Left ventricle myocardium inferior (tissue), 1 donor: ENCODE results near the gene PKIB. TPM values are rescaled to one million over a fixed set of nuclear protein-coding genes. Genes with fewer than 3 reads are reported as not detected.

Source experiments
- DNase-seq: peaks from one replicate; pipeline ENCODE4 v3.0.0-alpha.2; 2020
- H3K27ac ChIP-seq: fragments of 200-600 bp; replicated peaks from 2 replicates; pipeline ENCODE4 v1.8.0; 2021
- H3K27me3 ChIP-seq: fragments of 200-600 bp; 2 replicates; pipeline ENCODE4 v1.8.0; 2021; ENCODE audit warnings: low read depth
- H3K36me3 ChIP-seq: fragments of 200-600 bp; 2 replicates; pipeline ENCODE4 v1.8.0; 2021
- H3K4me1 ChIP-seq: fragments of 200-600 bp; 2 replicates; pipeline ENCODE4 v1.8.0; 2021
- H3K4me3 ChIP-seq: fragments of 200-600 bp; 2 replicates; pipeline ENCODE4 v1.8.0; 2021; ENCODE audit warnings: mild to moderate bottlenecking, moderate library complexity
- H3K9me3 ChIP-seq: fragments of 200-600 bp; replicated peaks from 2 replicates; pipeline ENCODE4 v1.8.0; 2021
- intact Hi-C: fragments of 100-400 bp; cut with micrococcal nuclease; formaldehyde crosslinking; loops from one replicate; pipeline ENCODE4 v1.11.0; 2022
- total RNA-seq: library from RNA; stranded (reverse); fragmentation: NEBNext Ultra II Directional; extraction: Animal tissue kit (Norgen Biotek cat#: 25700); gene quantifications from one replicate; pipeline ENCODE4 v1.2.1, GENCODE V29; 2021
- TF ChIP-seq, protein P1 (sequence below): fragments of 200-600 bp; IDR thresholded peaks from 2 replicates; pipeline ENCODE4 v1.8.0; 2021; ENCODE audit warnings: antibody characterized with exemption, mild to moderate bottlenecking, borderline replicate concordance
- donor health status: DM: no; HTN: yes; CAD: no; lungs with severe emphysema.

The PKIB gene
- total RNA-seq, 1 donor from 2014 or later, result 0.30 TPM

DNA sequence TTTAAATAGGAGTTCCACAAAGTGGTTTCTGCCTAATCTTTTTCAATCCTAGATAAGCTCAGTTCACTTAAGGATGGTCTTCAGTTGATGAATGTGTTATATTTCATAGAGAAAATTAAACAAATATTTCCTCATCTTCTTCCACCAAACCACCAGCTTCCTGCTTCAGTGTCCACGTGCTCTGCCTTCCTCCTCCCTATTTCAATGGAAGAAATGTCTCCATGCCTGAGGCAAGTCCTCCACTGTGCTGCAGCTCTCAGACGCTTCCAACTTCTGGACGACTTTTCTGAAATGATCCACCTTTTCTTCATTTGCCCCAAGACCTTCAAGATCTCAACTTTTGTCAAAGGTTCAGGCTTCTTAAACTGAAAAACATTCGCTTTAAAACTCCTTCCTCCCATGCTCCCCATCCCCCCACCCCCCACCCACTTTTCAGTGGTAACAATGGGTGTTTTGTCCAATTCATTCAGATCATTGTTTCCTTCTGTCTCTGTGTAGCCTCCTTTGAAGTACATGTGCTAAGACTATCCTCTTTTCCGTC, 144.1 kb downstream of the PKIB start:
- intact Hi-C loops, result no loop called here
- Histone ChIP-seq H3K4me1 (peaks cover 2% of the 10 kb centered on the region), H3K36me3 (no peaks in the 10 kb centered on the region), H3K27me3 (peaks cover 24% of the 10 kb centered on the region), H3K4me3 (no peak overlapping the region), H3K9me3 (no peaks in the 10 kb centered on the region), H3K27ac (no peak overlapping the region)
- DNase-seq, result no peak
- TF ChIP-seq, protein P1, sequence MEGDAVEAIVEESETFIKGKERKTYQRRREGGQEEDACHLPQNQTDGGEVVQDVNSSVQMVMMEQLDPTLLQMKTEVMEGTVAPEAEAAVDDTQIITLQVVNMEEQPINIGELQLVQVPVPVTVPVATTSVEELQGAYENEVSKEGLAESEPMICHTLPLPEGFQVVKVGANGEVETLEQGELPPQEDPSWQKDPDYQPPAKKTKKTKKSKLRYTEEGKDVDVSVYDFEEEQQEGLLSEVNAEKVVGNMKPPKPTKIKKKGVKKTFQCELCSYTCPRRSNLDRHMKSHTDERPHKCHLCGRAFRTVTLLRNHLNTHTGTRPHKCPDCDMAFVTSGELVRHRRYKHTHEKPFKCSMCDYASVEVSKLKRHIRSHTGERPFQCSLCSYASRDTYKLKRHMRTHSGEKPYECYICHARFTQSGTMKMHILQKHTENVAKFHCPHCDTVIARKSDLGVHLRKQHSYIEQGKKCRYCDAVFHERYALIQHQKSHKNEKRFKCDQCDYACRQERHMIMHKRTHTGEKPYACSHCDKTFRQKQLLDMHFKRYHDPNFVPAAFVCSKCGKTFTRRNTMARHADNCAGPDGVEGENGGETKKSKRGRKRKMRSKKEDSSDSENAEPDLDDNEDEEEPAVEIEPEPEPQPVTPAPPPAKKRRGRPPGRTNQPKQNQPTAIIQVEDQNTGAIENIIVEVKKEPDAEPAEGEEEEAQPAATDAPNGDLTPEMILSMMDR, result no peak

DNA sequence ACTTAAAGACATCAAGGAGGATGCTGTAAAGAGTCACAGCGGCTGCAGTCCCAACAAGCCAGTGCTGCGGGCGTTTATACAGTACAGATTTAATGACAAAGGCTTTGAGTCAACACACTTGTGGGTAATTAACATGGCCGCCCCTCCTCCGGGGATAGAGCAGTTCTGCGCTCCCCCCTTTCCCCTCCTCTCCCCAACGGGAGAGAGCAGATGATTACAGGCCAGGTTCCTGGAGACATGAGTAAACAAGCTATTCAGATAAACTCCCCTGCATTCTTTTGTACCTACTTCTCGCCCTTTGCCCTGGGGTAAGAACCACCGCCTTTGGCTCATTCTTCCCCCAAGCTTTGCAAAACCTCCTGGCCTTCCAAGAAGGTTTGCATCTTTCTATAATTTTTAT, 145.7 kb downstream of the PKIB start:
- intact Hi-C loops, result no loop called here
- peaks cover 2% of the 10 kb centered on the region for H3K4me1 ChIP-seq
- H3K36me3 ChIP-seq, result no peaks in the 10 kb centered on the region
- peaks cover 26% of the 10 kb centered on the region for H3K27me3 ChIP-seq
- H3K9me3 ChIP-seq, result no peaks in the 10 kb centered on the region
- no peak for DNase-seq
- H3K4me3 ChIP-seq, result no peak overlapping the region
- TF ChIP-seq, protein P1, result no peak
- no peak overlapping the region for H3K27ac ChIP-seq

DNA sequence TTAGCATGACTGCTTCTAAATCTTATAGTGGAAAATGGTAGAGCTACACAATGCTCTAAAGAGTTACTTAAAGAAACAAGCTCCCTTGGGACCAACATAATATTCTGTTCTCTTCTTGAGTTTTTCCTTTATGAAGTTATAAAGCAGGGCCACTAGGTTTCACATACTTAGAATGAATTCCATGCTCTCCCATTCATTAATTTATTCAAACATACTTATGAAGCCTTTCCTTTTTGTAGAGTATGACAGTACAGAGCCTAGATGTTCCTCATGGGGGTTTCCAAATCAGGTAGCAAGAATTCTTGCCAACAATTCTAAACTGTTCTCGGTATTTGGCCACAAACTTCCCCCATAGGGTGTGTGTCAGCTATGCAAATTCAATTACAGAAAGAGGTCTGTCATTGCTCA, 148.7 kb downstream of the PKIB start:
- DNase-seq, result no peak
- Histone ChIP-seq H3K9me3 (peaks cover 4% of the 10 kb centered on the region), H3K4me1 (no peaks in the 10 kb centered on the region), H3K4me3 (no peak overlapping the region), H3K27ac (no peak overlapping the region), H3K27me3 (peaks cover 30% of the 10 kb centered on the region), H3K36me3 (no peaks in the 10 kb centered on the region)
- TF ChIP-seq, protein P1, result no peak
- intact Hi-C loops, result no loop called here

DNA sequence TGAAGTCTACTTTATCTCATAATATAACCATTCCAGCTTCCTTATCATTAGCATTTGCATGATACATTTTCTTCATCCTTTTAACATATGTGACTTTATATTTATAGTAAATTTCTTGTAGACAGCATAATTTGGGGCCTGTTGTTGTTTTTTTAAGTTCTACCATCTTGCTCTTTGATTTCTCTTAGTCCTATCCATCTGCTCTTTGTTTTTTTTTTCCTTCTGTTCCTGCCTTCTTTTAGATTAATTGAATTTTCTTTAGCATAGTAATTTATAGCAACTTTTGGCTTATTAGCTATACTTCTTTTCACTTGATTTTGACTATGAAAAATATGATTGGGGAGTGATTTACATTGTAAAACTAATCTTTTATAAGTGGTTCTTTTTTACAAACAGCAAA, 150.1 kb downstream of the PKIB start:
- Histone ChIP-seq H3K27me3 (peaks cover 30% of the 10 kb centered on the region), H3K4me1 (no peaks in the 10 kb centered on the region), H3K27ac (no peak overlapping the region), H3K9me3 (peaks cover 4% of the 10 kb centered on the region), H3K36me3 (no peaks in the 10 kb centered on the region), H3K4me3 (no peak overlapping the region)
- TF ChIP-seq, protein P1, result no peak
- no peak for DNase-seq
- intact Hi-C loops, result no loop called here

DNA sequence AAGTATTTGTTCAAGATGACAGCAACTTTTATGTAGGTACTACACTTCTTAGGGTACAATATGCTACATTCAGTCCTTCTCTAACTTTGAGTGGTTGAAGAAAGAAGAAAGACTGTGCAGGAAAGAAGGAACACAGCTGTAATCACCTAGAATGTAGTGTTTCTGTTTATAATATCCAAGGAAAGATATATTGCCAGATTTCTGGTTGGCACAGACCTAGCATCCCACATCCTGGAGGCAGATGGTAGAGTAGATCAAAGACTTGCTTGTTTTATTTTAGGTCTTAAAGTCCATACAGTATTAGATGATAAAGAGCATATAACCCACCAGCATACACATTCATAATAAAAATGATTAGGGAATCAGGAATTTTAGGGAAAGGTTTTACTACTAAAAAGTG, 156.1 kb downstream of the PKIB start:
- DNase-seq, result no peak
- TF ChIP-seq, protein P1, result no peak
- Histone ChIP-seq H3K9me3 (peaks cover 4% of the 10 kb centered on the region), H3K27ac (no peak overlapping the region), H3K27me3 (peaks cover 6% of the 10 kb centered on the region), H3K36me3 (no peaks in the 10 kb centered on the region), H3K4me1 (no peaks in the 10 kb centered on the region), H3K4me3 (no peak overlapping the region)
- intact Hi-C loops, result no loop called here
